HL-60 (cell line): ENCODE data around the gene SAP30L.

Experiments
- DNase-seq, 2 experiments: peaks; one replicate each; pipeline ENCODE4 v3.0.0-alpha.2; 2010 to 2020; ENCODE audit warnings: low read depth in 1 of 2, low spot score in 1 of 2
- H3K27ac ChIP-seq: fragments of 250-450 bp; sonication (Bioruptor Pico); replicated peaks from 2 replicates; pipeline ENCODE4 v1.5.1; 2020; ENCODE audit warnings: mild to moderate bottlenecking, moderate library complexity
- H3K27me3 ChIP-seq: fragments of 250-450 bp; sonication (Bioruptor Pico); 2 replicates; pipeline ENCODE4 v1.5.1; 2021; ENCODE audit warnings: mild to moderate bottlenecking, moderate library complexity; ENCODE audit not compliant: insufficient read depth, poor library complexity, severe bottlenecking
- H3K4me3 ChIP-seq: replicated peaks from 2 replicates; pipeline ENCODE4 v1.5.1; 2011; ENCODE audit warnings: mild to moderate bottlenecking, control low read depth, low read length; ENCODE audit not compliant: insufficient read depth
- CTCF ChIP-seq: IDR thresholded peaks from one replicate; pipeline ENCODE4 v1.5.1; 2011; ENCODE audit warnings: low read length, control low read depth, inconsistent platforms; ENCODE audit not compliant: insufficient read depth
- GABPA ChIP-seq: IDR thresholded peaks from 2 replicates; pipeline ENCODE4 v1.6.1; 2012; ENCODE audit warnings: low read depth
- POLR2AphosphoS5 ChIP-seq: IDR thresholded peaks from 2 replicates; pipeline ENCODE4 v1.6.1; 2012; ENCODE audit warnings: low read depth
- REST ChIP-seq: IDR thresholded peaks from 2 replicates; pipeline ENCODE4 v1.6.1; 2012; ENCODE audit warnings: low read depth; ENCODE audit not compliant: insufficient replicate concordance
- SPI1 ChIP-seq: IDR thresholded peaks from 2 replicates; pipeline ENCODE4 v1.6.1; 2012; ENCODE audit warnings: low read depth, mild to moderate bottlenecking, borderline replicate concordance

Gene SAP30L

GRCh38 chr5:154410008-154410407, 35.8 kb upstream of the SAP30L start:
- no peak overlapping the region for H3K27ac ChIP-seq
- no peak for DNase-seq
- TF ChIP-seq CTCF (no peak), SPI1 (no peak), POLR2AphosphoS5 (no peak), REST (no peak), GABPA (no peak)
- H3K27me3 ChIP-seq, result no peaks in the 10 kb centered on the region
- no peak overlapping the region for H3K4me3 ChIP-seq

- DNase-seq, result no peak
- Histone ChIP-seq H3K27ac (no peak overlapping the region), H3K27me3 (no peaks in the 10 kb centered on the region), H3K4me3 (no peak overlapping the region)
- no peak for TF ChIP-seq GABPA
- no peak for TF ChIP-seq REST
- no peak for TF ChIP-seq POLR2AphosphoS5
- no peak for TF ChIP-seq SPI1
- no peak for TF ChIP-seq CTCF
Observed at GRCh38 chr5:154410786-154411185, 35.0 kb upstream of the SAP30L start.

- no peaks in the 10 kb centered on the region for H3K27me3 ChIP-seq
- no peak overlapping the region for H3K4me3 ChIP-seq
- no peak overlapping the region for H3K27ac ChIP-seq
- TF ChIP-seq REST (no peak), POLR2AphosphoS5 (no peak), SPI1 (no peak), CTCF (no peak), GABPA (no peak)
- DNase-seq, result no peak
Observed at GRCh38 chr5:154411338-154411737, 34.5 kb upstream of the SAP30L start.
